ENCODE data around the gene BMP4. TPM values are rescaled to one million over a fixed set of nuclear protein-coding genes. Genes with fewer than 3 reads are reported as not detected.

Gene BMP4
- total RNA-seq, 1 experiment from 2014 or later, result 13.5 TPM

- Histone ChIP-seq H3K27me3 (no peaks in the 10 kb centered on the region), H3K36me3 (no peaks in the 10 kb centered on the region), H3K4me3 (no peak overlapping the region), H3K9me3 (no peaks in the 10 kb centered on the region)
- no peak for DNase-seq
Observed at GRCh38 chr14:53975444-53975843, 18.8 kb upstream of the BMP4 start.

DNA sequence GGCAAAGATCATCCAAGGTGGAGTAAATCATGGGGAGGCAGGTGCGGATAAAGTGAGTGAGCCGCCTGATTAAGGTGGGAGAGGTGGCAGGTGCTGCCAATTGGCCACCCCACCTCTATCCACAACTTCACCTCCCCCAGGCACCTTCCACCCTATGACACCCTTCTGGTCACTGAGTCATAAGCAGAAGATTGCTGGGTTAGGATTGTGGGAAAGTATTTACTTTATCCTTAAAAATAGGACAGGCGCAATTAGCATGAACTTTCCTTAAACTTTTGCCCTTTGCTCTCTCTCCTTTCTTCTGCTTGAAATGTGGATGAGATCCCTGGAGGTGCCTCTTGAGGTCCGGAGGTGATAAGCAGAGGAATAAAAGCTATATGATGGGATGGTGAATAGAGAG is 14.9 kb upstream of the BMP4 start:
- DNase-seq, result no peak
- Histone ChIP-seq H3K27me3 (no peaks in the 10 kb centered on the region), H3K4me3 (no peak overlapping the region), H3K9me3 (no peaks in the 10 kb centered on the region), H3K36me3 (no peaks in the 10 kb centered on the region)

DNA sequence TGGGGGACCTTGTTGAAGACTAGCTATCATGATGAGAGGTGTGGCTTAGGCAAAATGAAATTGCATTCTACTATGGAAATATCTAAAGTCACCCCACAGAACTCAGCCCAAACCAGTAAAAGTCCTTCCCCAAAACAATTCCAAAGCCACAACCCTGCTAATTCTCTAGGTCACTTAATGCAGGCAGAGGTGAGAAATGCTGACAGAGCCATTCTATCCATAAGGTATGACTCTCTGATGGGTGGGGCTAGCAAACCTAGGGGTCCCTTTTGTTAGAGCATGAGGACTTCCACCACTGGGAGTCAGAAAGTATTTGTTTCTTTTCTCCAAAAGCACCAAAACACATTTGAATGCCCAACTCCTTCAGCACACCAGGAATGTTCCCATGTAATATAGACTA is 12.7 kb upstream of the BMP4 start:
- Histone ChIP-seq H3K4me3 (no peak overlapping the region), H3K36me3 (no peaks in the 10 kb centered on the region), H3K27me3 (no peaks in the 10 kb centered on the region), H3K9me3 (no peaks in the 10 kb centered on the region)
- no peak for DNase-seq

- no peaks in the 10 kb centered on the region for H3K27me3 ChIP-seq
- no peaks in the 10 kb centered on the region for H3K36me3 ChIP-seq
- H3K4me3 ChIP-seq, result no peak overlapping the region
- no peaks in the 10 kb centered on the region for H3K9me3 ChIP-seq
- no peak for DNase-seq
Observed at GRCh38 chr14:53968726-53969125, 12.1 kb upstream of the BMP4 start.

DNA sequence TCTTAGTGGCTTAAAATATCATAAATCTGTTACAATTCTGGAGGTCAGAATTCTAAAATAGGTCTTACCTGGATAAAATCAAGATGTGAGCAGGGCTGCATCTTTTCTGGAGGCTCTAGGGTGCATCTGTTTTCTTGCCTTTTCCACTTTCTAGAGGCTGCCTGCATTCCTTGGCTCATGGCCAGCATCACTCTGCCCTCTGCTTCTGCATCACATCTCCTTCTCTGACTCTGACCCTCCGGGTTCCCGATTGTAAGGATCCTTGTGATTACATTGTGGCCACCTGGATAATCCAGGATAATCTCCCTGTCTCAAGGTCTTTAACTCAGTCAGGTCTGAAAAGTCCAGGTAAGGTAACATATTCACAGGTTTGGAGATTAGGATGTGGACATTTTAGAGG is 11.0 kb upstream of the BMP4 start:
- H3K36me3 ChIP-seq, result no peaks in the 10 kb centered on the region
- H3K4me3 ChIP-seq, result no peak overlapping the region
- no peaks in the 10 kb centered on the region for H3K9me3 ChIP-seq
- DNase-seq, result no peak
- no peaks in the 10 kb centered on the region for H3K27me3 ChIP-seq

- H3K9me3 ChIP-seq, result no peaks in the 10 kb centered on the region
- H3K4me3 ChIP-seq, result no peak overlapping the region
- DNase-seq, result no peak
- H3K27me3 ChIP-seq, result no peaks in the 10 kb centered on the region; the same call in 1 of the 2 replicates
- no peaks in the 10 kb centered on the region for H3K36me3 ChIP-seq
Observed at GRCh38 chr14:53964249-53964648, 7.6 kb upstream of the BMP4 start.

GRCh38 chr14:53963320-53964227 is 6.9 kb upstream of the BMP4 start:
- no peak overlapping the region for H3K4me3 ChIP-seq
- no peak for DNase-seq
- no peaks in the 10 kb centered on the region; the same call in 1 of the 2 replicates for H3K27me3 ChIP-seq
- H3K9me3 ChIP-seq, result no peaks in the 10 kb centered on the region
- H3K36me3 ChIP-seq, result no peaks in the 10 kb centered on the region

GRCh38 chr14:53962953-53963319 is 6.3 kb upstream of the BMP4 start:
- no peaks in the 10 kb centered on the region for H3K36me3 ChIP-seq
- no peaks in the 10 kb centered on the region; the same call in 1 of the 2 replicates for H3K27me3 ChIP-seq
- H3K4me3 ChIP-seq, result no peak overlapping the region
- DNase-seq, result no peak
- no peaks in the 10 kb centered on the region for H3K9me3 ChIP-seq

DNA sequence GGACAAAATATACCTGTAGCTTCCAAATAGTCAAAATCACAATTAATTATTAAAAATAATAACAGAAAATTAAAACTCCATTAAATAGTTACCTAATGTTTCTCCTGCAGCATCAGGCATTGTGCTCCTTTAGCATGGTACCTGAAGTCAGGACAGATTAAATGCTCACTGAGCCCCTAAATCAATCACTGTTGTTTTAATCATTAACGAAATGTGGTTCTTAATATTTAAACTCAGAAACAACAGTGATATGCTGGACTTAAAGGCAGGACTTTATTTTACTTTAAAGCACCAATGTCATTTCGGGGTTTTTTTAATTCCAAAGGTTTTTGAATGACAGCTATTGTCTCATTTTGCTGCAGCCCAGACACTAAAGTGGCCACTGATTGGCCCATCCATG is 2.0 kb upstream of the BMP4 start:
- Histone ChIP-seq H3K36me3 (no peaks in the 10 kb centered on the region), H3K9me3 (no peaks in the 10 kb centered on the region), H3K27me3 (no peaks in the 10 kb centered on the region; the same call in 1 of the 2 replicates), H3K4me3 (no peak overlapping the region)
- no peak for DNase-seq

DNA sequence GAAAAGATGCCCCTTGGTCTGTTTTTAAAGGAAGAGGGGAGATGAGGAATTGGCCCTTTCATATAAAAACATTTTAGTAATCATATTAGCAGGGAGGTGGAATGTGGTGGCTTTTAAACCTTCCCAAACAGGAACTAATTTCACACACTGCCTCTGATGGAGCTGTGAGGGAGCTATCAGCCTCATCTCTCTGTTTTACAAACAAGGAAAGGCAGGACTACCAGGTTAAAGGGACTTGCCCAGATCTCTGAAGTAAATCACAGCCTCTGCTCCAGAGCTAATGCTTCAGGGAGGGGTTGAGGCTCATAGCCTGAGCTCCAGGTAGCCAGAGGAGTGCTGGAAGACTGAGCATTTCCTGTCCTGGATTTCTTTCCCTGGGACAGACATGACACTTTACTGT is 1.1 kb upstream of the BMP4 start:
- Histone ChIP-seq H3K36me3 (no peaks in the 10 kb centered on the region), H3K27me3 (no peaks in the 10 kb centered on the region; the same call in 1 of the 2 replicates), H3K9me3 (no peaks in the 10 kb centered on the region)

DNA sequence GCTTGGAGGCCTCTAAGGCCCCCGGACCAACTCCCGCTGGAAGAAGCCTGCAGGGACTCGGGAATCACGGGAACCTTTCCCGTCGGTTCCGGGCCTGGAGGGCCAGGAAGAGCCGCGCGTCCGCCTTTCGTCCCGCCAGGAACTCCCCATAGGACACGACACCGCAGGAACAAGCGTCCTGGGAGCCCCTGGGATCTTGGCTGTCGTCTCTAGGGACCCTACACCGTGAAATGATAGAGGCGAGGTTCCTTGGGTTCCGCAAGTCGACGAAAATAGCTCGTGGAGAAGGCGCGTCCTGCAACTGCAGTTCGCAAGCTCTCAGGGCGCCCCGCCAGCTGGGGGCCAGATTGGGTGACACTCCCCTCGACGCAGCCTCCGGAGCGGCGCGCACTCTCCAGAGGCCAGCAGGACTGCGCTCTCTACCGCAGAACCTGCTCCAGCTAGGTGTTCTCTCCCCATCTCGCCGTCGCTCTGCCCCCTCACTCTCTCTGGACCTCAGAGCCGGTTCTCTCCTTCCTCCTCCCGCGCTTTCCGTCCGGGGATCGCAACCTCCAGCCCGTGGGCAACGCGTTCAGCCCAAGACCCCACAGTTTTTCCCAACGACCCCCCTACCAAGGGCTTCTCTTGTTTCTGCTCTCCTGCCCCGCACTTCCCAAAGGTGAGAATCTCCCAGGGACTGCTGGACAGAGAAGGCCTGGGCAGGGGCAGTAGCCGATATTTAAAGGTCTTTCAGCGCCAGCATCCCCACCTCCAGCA is 776 bp downstream of the BMP4 start:
- no peak overlapping the region for H3K4me3 ChIP-seq
- no peak for DNase-seq
- no peaks in the 10 kb centered on the region for H3K27me3 ChIP-seq

More for the DNA sequence above, 1.1 kb upstream of the BMP4 start:
- no peak for DNase-seq
- no peak overlapping the region for H3K4me3 ChIP-seq

GRCh38 chr14:53955229-53955556 is 1.4 kb downstream of the BMP4 start:
- H3K9me3 ChIP-seq, result no peaks in the 10 kb centered on the region
- H3K36me3 ChIP-seq, result no peaks in the 10 kb centered on the region
- no peak for DNase-seq
- H3K27me3 ChIP-seq, result no peaks in the 10 kb centered on the region
- H3K4me3 ChIP-seq, result peak overlapping the region; percentile 62

More for the DNA sequence above, 776 bp downstream of the BMP4 start:
- Histone ChIP-seq H3K36me3 (no peaks in the 10 kb centered on the region), H3K9me3 (no peaks in the 10 kb centered on the region)

DNA sequence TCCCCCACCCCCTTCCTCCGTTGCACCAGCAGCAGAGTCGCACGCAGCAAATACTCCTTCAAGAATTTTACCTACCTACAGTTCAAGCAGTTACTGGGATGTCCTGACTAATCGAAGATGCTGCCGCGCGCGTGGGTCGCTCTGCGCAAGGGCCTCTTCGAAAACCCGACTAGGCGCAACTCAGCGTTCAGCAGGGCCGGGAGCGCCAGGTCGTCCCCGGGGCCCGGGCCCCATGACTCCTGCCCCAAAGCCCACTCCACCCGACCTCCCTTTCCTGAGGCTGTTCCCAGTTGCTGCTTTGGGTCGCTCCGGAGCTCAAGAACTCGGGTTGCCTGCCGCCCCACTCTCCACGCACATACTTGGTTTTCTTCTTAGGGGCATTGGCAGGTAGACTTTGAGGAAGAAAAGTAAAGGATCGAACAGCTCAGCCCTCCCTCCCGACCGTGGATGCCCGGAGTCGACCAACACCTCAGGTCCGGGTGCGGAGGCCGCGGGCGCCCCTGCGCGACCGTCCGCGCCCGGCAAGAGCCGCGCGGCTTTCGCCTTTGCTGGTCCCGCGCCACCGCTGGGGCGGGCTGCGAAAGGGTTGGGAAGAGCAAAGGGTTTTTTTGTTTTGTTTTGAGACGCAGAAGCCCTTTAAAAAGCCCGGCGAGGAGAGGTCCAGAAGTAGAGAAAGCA is 1.9 kb downstream of the BMP4 start:
- peak; percentile 9 for DNase-seq
- H3K9me3 ChIP-seq, result no peaks in the 10 kb centered on the region
- H3K27me3 ChIP-seq, result no peaks in the 10 kb centered on the region
- H3K4me3 ChIP-seq, result peak overlapping the region; percentile 62
- H3K36me3 ChIP-seq, result no peaks in the 10 kb centered on the region

- Histone ChIP-seq H3K36me3 (no peaks in the 10 kb centered on the region), H3K9me3 (no peaks in the 10 kb centered on the region), H3K27me3 (no peaks in the 10 kb centered on the region), H3K4me3 (peak overlapping the region; percentile 62)
- DNase-seq, result peak; percentile 49
Observed at GRCh38 chr14:53953828-53954550, 2.6 kb downstream of the BMP4 start.

GRCh38 chr14:53953002-53953827 is 3.4 kb downstream of the BMP4 start:
- Histone ChIP-seq H3K9me3 (no peaks in the 10 kb centered on the region), H3K27me3 (no peaks in the 10 kb centered on the region), H3K36me3 (no peaks in the 10 kb centered on the region), H3K4me3 (peak overlapping the region; percentile 62)
- peak; percentile 79 for DNase-seq

DNA sequence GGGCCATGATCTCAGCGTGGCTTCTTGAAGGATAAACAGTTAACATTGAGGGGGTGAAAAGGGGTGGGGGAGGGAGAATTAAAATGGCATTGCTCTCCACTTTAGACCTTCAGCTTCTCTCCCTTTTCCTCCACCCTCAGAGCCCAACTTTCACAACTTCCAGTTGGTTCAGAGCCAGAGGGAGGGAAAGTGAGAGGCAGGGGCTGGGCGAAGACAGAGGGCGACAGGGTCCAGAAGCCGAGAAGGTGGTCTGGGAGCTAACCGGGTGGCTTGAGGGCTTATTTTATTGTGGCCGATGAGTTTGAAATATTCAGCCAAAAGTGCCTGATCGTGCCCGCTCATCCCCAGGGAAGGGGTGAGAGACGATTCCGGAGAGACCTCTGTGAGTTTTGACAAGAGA is 4.1 kb downstream of the BMP4 start:
- no peak for DNase-seq
- H3K36me3 ChIP-seq, result no peaks in the 10 kb centered on the region
- no peaks in the 10 kb centered on the region for H3K9me3 ChIP-seq
- H3K27me3 ChIP-seq, result no peaks in the 10 kb centered on the region
- peak overlapping the region; percentile 62 for H3K4me3 ChIP-seq
